Endothelial cell of umbilical vein (primary cell): Measurements from ENCODE around the gene SPTSSB. TPM values are rescaled to one million over a fixed set of nuclear protein-coding genes. Genes with fewer than 3 reads are reported as not detected.

ENCODE experiments used
- BruUV-seq: library from RNA; stranded (reverse); fragments of 400-500 nt; replicated peaks from 2 replicates; lab custom pipeline; 2021; lab: Mats Ljungman, UMichigan
- CTCF ChIA-PET: fragments of 300-600, 350-600 bp; sonication (Branson Sonifier 250); formaldehyde crosslinking; loops from one replicate; lab custom pipeline; 2021; ENCODE audit warnings: antibody characterized with exemption, inconsistent platforms; lab: Charles Lee
- POLR2A ChIA-PET: fragments of 300-600, 350-600 bp; sonication (Branson Sonifier 250); formaldehyde crosslinking; loops from one replicate; lab custom pipeline; 2021; ENCODE audit warnings: antibody characterized with exemption, inconsistent platforms; lab: Charles Lee
- DNase-seq: peaks from one replicate; pipeline ENCODE4 v3.0.0-alpha.2; 2011; ENCODE audit warnings: low read depth, low spot score
- FAIRE-seq: peaks from 2 replicates; lab custom pipeline; 2011; peaks lifted over from hg19 to GRCh38; lab: Jason Lieb, UNC
- H2AFZ ChIP-seq: 2 replicates; pipeline ENCODE4 v1.6.0; 2012; ENCODE audit warnings: low read depth, low read length, control low read depth, inconsistent platforms
- H3K27ac ChIP-seq: 2 replicates; pipeline ENCODE4 v1.5.1; 2011; ENCODE audit warnings: low read depth, mild to moderate bottlenecking, control low read depth, low read length, moderate library complexity; ENCODE audit not compliant: insufficient read depth
- H3K27me3 ChIP-seq, 2 experiments: 2 replicates each; pipeline versions ENCODE4 v1.6.0 to v1.6.1; 2011; ENCODE audit warnings: low read length in 2 of 2, mixed read lengths in 1 of 2; ENCODE audit not compliant: control insufficient read depth in 2 of 2, insufficient read depth in 2 of 2
- H3K36me3 ChIP-seq, 2 experiments: 2 replicates in 1 of 2; 3 replicates in 1 of 2; pipeline ENCODE4 v1.5.1; 2011; ENCODE audit warnings: low read length in 2 of 2, mild to moderate bottlenecking in 1 of 2, moderate library complexity in 1 of 2; ENCODE audit not compliant: control insufficient read depth in 2 of 2, insufficient read depth in 2 of 2; ENCODE audit errors: extremely low read depth in 1 of 2
- H3K4me1 ChIP-seq: 3 replicates; pipeline ENCODE4 v1.5.1; 2011; ENCODE audit warnings: mild to moderate bottlenecking, low read length; ENCODE audit not compliant: control insufficient read depth, insufficient read depth; ENCODE audit errors: extremely low read depth
- H3K4me2 ChIP-seq: 2 replicates; pipeline ENCODE4 v1.6.1; 2011; ENCODE audit warnings: low read length, control low read depth, mixed read lengths; ENCODE audit not compliant: insufficient read depth
- H3K4me3 ChIP-seq, 3 experiments: fragments of 200-600 bp in 1 of 3; sonication (generic), shearing (Covaris generic) in 1 of 3; replicated peaks in 1 of 3; 2 replicates each; pipeline ENCODE4 v1.5.1; 2011 to 2016; ENCODE audit warnings: control low read depth in 3 of 3, low read length in 3 of 3, mild to moderate bottlenecking in 2 of 3, inconsistent platforms in 1 of 3, low read depth in 1 of 3, moderate library complexity in 1 of 3; ENCODE audit not compliant: insufficient read depth in 1 of 3
- H3K79me2 ChIP-seq: 2 replicates; pipeline ENCODE4 v1.6.0; 2012; ENCODE audit warnings: low read length, inconsistent platforms; ENCODE audit not compliant: control insufficient read depth, insufficient read depth
- H3K9ac ChIP-seq: replicated peaks from 2 replicates; pipeline ENCODE3; 2011; ENCODE audit warnings: low read length, control low read depth; ENCODE audit not compliant: insufficient read depth; ENCODE audit errors: extremely low read depth
- H3K9me1 ChIP-seq: replicated peaks from 3 replicates; pipeline ENCODE4 v1.6.0; 2011; ENCODE audit warnings: mild to moderate bottlenecking, low read length; ENCODE audit not compliant: control insufficient read depth, insufficient read depth; ENCODE audit errors: extremely low read depth
- H3K9me3 ChIP-seq: replicated peaks from 2 replicates; pipeline ENCODE4 v1.5.1; 2012; ENCODE audit warnings: low read length, inconsistent platforms; ENCODE audit not compliant: control insufficient read depth, insufficient read depth
- H4K20me1 ChIP-seq: replicated peaks from 2 replicates; pipeline ENCODE3; 2011; ENCODE audit warnings: mild to moderate bottlenecking, low read length; ENCODE audit not compliant: control insufficient read depth, insufficient read depth; ENCODE audit errors: extremely low read depth
- CTCF ChIP-seq, 2 donors: IDR thresholded peaks; 1 replicate in 1 of 2; 2 replicates in 1 of 2; pipeline ENCODE4 v1.5.1; 2011; ENCODE audit warnings: low read length in 2 of 2, mild to moderate bottlenecking in 2 of 2, moderate library complexity in 2 of 2, control low read depth in 1 of 2, inconsistent platforms in 1 of 2, low read depth in 1 of 2; ENCODE audit not compliant: insufficient read depth in 1 of 2; ENCODE audit errors: extremely low read depth in 1 of 2
- EZH2 ChIP-seq: IDR thresholded peaks from 2 replicates; pipeline ENCODE4 v1.6.1; 2012; ENCODE audit warnings: borderline replicate concordance, low read depth, mild to moderate bottlenecking, moderate library complexity, low read length, inconsistent platforms; ENCODE audit not compliant: severe bottlenecking
- FOS ChIP-seq: IDR thresholded peaks from 2 replicates; pipeline ENCODE4 v1.6.1; 2011; ENCODE audit warnings: mild to moderate bottlenecking, low read length, moderate library complexity, borderline replicate concordance; ENCODE audit not compliant: insufficient read depth
- GATA2 ChIP-seq: IDR thresholded peaks from 2 replicates; pipeline ENCODE4 v1.7.0; 2011; ENCODE audit warnings: low read depth, mild to moderate bottlenecking, moderate library complexity, mixed read lengths, low read length; ENCODE audit not compliant: insufficient read length, insufficient read depth
- JUN ChIP-seq: IDR thresholded peaks from 2 replicates; pipeline ENCODE4 v1.6.1; 2011; ENCODE audit warnings: borderline replicate concordance, low read depth; ENCODE audit not compliant: insufficient read length, insufficient read depth
- MAX ChIP-seq: IDR thresholded peaks from 2 replicates; pipeline ENCODE4 v1.6.1; 2011; ENCODE audit not compliant: insufficient read depth, insufficient read length
- MYC ChIP-seq: IDR thresholded peaks from one replicate; pipeline ENCODE4 v1.6.1; 2011; ENCODE audit warnings: mild to moderate bottlenecking, low read depth, low read length
- POLR2A ChIP-seq: IDR thresholded peaks from 2 replicates; pipeline ENCODE4 v1.6.1; 2012; ENCODE audit warnings: low read depth, mild to moderate bottlenecking, control low read depth, low read length
- POLR2AphosphoS5 ChIP-seq: IDR thresholded peaks from 2 replicates; pipeline ENCODE4 v1.6.1; 2012; ENCODE audit warnings: low read depth, mild to moderate bottlenecking, control low read depth, low read length, moderate library complexity; ENCODE audit not compliant: insufficient read depth
- dilution Hi-C: fragments of 300-500 bp; cut with MboI; formaldehyde crosslinking; loops from one replicate; pipeline ENCODE4 v1.15.0; 2019; ENCODE audit warnings: low sequenced_read_pairs; ENCODE audit not compliant: extremely low pct_ligation_motif_present
- intact Hi-C: fragments of 100-400 bp; cut with micrococcal nuclease; formaldehyde crosslinking; loops from one replicate; pipeline ENCODE4 v1.10.0; 2022
- polyA plus RNA-seq, 4 experiments: library from polyadenylated mRNA; depleted of rRNA in 3 of 4; stranded (reverse) in 3 of 4; unstranded in 1 of 4; fragments of >200 nt; gene quantifications; 2 replicates each; pipeline versions ENCODE4 v1.2.1 to v1.2.3, GENCODE V29; 2011 to 2012; ENCODE audit warnings: missing spikeins in 1 of 4
- total RNA-seq: library from RNA; stranded (reverse); gene quantifications from 2 replicates; pipeline ENCODE4 v1.2.3, GENCODE V29; 2021

SPTSSB gene
- total and polyA plus RNA-seq, 2 donors (not counting 3 experiments of a cell fraction or from before 2014, with no cell fraction given), result not detected

- Histone ChIP-seq H4K20me1 (no peaks in the 10 kb centered on the region), H2AFZ (no peak overlapping the region), H3K9ac (no peak overlapping the region), H3K27me3 (peaks cover 0 to 2% of the 10 kb centered on the region in 2 experiments), H3K4me3 (no peak overlapping the region), H3K4me1 (no peaks in the 10 kb centered on the region), H3K27ac (no peak overlapping the region), H3K4me2 (no peak overlapping the region), H3K36me3 (no peaks in the 10 kb centered on the region), H3K9me3 (no peaks in the 10 kb centered on the region), H3K9me1 (no peaks in the 10 kb centered on the region), H3K79me2 (no peaks in the 10 kb centered on the region)
- intact Hi-C loops, result no loop called here
- ChIA-PET POLR2A (no interaction called here), CTCF (no interaction called here)
- no TSS peak for BruUV-seq
- FAIRE-seq (no peak), DNase-seq (no peak)
- TF ChIP-seq POLR2A, result no peak
- TF ChIP-seq FOS, result no peak
- TF ChIP-seq JUN, result no peak
- TF ChIP-seq CTCF (IDR thresholded peaks at IDR 0.05; ENCODE audit: extremely low read depth in 1 of 2, insufficient read depth in 1 of 2, low read depth in 1 of 2, low read length in 2 of 2), result no peak
- no peak for TF ChIP-seq MYC
- TF ChIP-seq GATA2, result no peak
- no peak for TF ChIP-seq MAX
- no peak for TF ChIP-seq POLR2AphosphoS5
- TF ChIP-seq EZH2, result no peak
- dilution Hi-C loops, result no loop called here
These were observed 20.4 kb downstream of the SPTSSB start for GRCh38 chr3:161350916-161351315.
